GM21515 (cell line): ENCODE data around the gene CDC20.

ENCODE experiments used
- ATAC-seq: cut with Tn5 transposase; IDR thresholded peaks from one replicate; pipeline ENCODE4 v1.9.1; 2021; ENCODE audit not compliant: unreplicated experiment

CDC20 gene

DNA sequence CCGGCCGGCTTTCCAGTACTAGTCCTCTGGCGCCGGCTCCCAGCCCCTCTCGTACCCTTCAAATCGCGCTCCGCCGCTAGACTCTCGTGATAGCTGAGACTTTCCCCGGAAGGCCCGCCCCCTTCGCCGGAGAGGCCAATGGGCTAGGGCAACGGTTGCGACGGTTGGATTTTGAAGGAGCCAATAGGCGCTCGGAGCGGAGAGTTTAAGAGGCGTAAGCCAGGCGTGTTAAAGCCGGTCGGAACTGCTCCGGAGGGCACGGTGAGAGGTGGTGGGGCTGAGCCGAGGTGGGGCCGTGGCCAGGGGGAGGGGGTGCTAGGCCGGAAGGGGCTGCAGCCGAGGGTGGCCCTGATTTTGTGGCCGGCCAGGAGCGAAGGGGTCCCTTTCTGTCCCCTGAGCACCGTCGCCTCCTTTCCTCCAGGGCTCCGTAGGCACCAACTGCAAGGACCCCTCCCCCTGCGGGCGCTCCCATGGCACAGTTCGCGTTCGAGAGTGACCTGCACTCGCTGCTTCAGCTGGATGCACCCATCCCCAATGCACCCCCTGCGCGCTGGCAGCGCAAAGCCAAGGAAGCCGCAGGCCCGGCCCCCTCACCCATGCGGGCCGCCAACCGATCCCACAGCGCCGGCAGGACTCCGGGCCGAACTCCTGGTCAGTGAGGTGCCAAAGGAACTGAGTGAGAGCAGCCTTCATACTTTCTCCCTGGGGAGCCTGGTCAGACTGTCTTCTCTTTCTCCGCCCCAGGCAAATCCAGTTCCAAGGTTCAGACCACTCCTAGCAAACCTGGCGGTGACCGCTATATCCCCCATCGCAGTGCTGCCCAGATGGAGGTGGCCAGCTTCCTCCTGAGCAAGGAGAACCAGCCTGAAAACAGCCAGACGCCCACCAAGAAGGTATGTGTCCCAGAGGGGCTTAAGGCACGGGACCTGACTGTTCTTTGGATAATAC, at the start of gene CDC20:
Gene CDC20, plus strand, starts transcription at position 236 of the 948 bp plus-strand sequence. Its CDS starts 235 bp downstream, at position 471.
- ATAC-seq = peak; percentile 94

GRCh38 chr1:43309405-43310025, 49.3 kb upstream of the CDC20 start:
- no peak for ATAC-seq

- ATAC-seq = no peak
Measured at GRCh38 chr1:43311521-43311920, 47.3 kb upstream of the CDC20 start.

DNA sequence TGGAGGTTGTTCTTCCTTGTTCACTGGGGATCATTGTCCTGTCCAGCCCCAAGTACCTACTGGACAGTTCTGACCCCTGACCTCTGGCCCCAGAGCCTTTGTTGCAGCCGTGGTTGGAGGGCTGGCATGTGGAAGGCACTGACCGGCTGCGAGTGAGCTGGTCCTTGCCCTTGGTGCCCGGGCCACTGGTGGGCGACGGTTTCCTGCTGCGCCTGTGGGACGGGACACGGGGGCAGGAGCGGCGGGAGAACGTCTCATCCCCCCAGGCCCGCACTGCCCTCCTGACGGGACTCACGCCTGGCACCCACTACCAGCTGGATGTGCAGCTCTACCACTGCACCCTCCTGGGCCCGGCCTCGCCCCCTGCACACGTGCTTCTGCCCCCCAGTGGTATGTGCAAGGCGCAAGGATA, 46.6 kb upstream of the CDC20 start:
- ATAC-seq = no peak

DNA sequence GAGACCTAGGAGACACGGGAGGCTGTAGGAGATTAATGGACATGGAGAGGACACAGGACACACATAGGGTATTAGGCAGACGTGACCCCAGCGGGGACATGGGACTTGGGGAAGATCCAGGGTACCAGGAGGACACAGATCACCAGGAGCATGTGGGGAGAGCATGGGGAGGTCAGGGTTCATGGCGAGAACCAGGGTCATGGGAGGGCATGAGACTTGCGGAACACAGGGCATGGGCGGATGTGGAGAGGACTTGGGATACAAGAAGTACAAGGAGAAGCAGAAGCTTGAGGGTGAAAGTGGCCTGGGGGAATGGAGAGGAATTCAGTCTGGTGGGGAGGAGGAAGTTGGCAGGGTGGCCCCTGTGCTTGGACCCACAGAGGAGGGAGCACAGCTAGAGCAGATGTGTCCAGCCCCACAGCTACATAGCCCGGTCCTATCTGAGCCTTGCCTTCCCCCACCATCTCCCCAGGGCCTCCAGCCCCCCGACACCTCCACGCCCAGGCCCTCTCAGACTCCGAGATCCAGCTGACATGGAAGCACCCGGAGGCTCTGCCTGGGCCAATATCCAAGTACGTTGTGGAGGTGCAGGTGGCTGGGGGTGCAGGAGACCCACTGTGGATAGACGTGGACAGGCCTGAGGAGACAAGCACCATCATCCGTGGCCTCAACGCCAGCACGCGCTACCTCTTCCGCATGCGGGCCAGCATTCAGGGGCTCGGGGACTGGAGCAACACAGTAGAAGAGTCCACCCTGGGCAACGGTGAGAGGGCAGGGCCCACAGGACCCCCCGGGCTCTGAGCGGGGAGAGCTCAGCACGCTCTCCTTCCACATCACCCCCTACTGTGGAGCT, 45.9 kb upstream of the CDC20 start:
- no peak for ATAC-seq

- ATAC-seq = no peak
Measured at GRCh38 chr1:43313771-43314170, 45.0 kb upstream of the CDC20 start.

DNA sequence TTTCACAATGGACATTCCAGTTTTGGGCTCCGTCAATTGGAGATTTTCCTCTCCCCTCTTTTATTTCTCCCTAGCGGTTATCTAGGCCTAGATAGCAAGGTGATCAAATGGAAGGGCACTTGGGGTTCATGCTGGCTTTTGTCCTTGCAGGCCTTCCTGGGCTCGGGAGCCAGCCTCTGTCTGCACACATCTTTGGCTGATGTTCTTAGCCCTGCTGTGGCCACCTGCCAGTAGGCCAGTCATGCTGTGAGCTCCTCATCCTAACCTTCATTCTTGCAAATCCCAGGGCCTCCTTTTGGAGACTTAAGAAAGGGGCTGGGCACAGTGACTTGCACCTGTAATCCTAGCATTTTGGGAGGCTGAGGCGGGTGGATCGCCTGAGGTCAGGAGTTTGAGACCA, 44.5 kb upstream of the CDC20 start:
- no peak for ATAC-seq

DNA sequence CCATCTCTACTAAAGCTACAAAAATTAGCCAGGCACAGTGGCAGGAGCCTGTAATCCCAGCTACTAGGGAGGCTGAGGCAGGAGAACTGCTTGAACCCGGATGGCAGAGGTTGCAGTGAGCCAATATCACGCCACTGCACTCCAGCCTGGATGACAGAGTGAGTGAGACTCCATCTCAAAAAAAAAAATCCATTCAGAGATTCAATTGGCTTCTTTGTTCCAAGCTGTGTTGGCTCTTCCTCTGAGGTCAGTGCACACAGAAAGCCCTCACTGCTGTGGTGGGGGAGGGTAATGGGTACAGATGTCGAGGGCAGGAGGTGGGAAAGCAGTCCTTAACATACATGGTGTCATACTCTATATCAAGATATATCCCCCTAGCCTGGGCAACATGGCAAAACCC, 43.3 kb upstream of the CDC20 start:
- ATAC-seq = no peak

DNA sequence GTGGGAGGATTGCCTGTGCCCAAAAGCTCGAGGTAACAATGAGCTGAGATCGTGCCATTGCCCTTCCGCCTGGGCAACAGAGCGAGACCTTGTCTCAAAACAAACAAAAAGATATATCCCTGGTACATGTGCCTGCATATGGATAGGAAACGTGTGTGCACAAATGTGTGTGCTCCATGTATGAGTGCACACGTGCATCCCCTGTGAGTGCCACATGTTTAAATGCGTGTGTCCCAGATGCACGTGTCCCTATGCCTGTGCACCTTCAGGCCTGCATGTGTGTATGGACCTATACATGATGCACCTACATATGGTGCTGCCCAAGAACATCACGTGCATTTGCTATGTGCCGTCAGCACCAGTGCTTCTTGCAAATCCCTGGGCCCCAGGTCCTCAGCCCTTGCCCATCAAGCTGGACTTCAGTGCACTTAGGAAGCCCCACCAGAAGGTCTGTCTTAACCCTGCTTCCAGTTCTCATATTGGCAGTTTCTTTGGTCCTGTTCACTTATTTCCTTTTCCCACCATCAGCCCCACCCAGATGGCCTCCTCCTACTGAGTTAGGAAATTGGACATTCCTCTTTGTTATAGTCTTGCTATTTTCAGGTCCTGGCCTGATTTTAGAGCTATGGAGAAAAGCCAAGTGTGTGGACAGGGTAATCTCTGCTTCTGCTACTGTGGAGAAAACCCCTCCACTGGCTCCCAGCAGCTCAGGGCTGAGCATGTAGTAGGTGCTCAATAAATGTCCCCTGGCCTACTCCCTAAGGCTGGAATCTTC, 42.6 kb upstream of the CDC20 start:
- no peak for ATAC-seq

GRCh38 chr1:43316738-43317520, 41.9 kb upstream of the CDC20 start:
- no peak for ATAC-seq

DNA sequence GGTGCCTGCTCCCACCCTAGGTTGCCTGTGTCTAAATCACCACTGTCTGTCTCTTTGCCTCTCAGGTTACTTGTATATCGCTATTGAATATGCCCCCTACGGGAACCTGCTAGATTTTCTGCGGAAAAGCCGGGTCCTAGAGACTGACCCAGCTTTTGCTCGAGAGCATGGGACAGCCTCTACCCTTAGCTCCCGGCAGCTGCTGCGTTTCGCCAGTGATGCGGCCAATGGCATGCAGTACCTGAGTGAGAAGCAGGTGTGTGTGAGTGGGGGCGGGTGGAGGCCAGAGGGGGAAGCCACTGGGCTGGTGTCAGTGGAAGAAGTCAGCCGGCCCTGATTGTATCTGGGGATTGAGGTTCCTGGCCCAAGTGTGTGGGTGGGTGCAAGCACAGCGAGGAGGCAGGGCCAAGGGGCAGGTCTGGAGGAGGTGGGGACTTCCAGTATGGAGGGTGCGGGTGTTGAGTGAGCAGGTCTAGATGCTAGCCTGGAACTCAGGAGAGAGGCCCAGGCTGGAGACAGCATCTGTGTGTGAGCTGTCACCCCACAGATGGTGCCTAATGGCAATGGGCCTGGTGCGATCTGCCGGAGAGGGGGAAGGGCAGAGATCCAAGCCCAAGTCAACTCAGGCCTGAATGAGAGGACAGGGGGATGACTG, 40.8 kb upstream of the CDC20 start:
- ATAC-seq = no peak

DNA sequence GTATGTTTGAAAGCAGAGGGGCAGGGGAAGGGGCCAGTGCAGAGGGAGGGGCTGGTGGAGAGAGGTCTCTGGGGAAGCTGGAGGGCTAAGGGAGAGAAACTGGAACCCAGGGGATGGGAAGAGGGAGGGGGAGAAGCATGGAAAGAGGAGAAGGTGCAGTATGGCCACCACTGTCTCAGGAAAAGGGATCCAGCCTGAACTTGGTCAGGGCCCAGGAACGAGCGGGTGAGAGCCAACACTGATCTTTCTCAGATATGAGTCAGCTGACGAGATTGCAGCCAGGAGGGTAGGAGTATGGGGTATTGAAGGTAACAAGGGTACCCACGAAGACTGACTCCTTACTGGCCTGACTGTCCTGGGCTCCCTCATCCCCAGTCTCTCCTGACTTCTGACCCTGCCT, 40.0 kb upstream of the CDC20 start:
- no peak for ATAC-seq

DNA sequence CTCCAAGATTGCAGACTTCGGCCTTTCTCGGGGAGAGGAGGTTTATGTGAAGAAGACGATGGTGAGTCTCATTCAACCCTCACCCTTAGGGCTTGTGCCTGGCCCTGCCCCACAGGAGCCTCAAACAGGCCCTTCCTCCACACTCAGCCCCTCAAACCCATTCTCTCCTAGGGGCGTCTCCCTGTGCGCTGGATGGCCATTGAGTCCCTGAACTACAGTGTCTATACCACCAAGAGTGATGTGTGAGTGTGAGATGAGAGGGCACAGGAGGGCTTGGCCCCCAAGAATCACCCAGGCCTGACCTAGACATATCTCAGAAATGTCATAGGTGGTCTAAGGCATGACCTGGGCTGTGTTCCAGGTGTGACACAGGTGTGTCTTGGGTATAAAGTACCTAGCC, 39.5 kb upstream of the CDC20 start:
- no peak for ATAC-seq

DNA sequence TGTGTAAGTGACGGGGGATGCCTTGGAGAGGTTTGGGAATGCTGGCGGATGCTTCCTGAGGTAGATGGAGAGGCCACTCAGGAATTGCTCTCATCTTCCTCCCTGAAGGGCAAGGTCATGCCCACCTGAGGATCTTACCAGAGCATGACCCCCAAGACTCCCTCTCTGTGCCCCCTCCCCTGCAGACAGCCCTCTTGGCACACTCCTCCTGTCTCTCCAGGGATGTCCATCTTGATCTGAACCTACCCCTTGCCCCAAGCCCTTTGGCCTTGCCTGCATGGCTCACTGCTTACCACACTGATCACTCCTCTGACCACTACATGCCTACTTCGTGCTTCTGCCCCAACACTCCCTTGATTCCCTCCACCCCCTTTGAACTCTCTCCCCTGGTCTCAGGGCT, 39.0 kb upstream of the CDC20 start:
- ATAC-seq = no peak

- no peak for ATAC-seq
Measured at GRCh38 chr1:43321331-43321891, 37.4 kb upstream of the CDC20 start.

- ATAC-seq = no peak
Measured at GRCh38 chr1:43322506-43322905, 36.3 kb upstream of the CDC20 start.

- no peak for ATAC-seq
Measured at GRCh38 chr1:43324810-43325209, 34.0 kb upstream of the CDC20 start.

DNA sequence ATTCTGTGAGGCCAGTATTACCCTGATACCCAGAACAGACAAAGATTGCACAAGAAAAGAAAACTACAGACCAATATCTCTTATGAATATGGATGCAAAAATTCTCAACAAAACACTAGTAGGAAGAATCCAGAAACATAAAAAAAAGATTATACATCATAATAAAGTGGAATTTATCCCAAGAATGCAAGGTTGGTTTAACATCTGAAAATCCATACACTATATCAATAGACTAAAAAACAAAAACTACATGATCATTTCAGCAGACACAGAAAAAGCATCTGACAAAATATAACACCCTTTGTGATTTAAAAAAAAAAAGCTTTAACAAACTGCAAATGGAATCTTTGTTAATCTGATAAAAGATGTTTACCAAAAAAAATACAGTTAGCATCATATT, 33.4 kb upstream of the CDC20 start:
- ATAC-seq = no peak
